ENCODE data around the gene PARD3. TPM values are rescaled to one million over a fixed set of nuclear protein-coding genes. Genes with fewer than 3 reads are reported as not detected.

Gene PARD3
- total and polyA plus RNA-seq, 12 donors: 17.0 to 93.8 (median 47.3) TPM

DNA sequence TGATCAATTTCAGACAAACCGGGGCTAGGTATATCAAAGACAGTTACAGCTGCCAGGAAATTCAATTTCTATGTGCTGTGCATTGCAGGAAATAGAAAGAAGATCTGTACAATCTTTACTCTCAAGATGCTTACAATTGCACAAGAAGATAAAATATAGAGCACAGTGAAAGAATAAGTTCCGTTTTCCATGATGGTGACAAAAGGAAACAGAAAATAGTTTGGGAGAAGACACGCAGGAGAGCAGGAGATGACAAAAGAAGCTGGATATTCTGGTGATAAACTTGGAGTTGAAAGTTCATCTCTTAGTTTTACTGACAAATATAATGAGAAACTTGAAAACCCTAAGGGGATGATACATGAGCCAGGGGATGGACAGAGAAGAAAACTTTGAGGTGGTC lies 646.0 kb downstream of the PARD3 start:
- H3K9me3 ChIP-seq (replicated peaks in 1 of 3): no peaks in the 10 kb centered on the region
- TF ChIP-seq, protein P1, sequence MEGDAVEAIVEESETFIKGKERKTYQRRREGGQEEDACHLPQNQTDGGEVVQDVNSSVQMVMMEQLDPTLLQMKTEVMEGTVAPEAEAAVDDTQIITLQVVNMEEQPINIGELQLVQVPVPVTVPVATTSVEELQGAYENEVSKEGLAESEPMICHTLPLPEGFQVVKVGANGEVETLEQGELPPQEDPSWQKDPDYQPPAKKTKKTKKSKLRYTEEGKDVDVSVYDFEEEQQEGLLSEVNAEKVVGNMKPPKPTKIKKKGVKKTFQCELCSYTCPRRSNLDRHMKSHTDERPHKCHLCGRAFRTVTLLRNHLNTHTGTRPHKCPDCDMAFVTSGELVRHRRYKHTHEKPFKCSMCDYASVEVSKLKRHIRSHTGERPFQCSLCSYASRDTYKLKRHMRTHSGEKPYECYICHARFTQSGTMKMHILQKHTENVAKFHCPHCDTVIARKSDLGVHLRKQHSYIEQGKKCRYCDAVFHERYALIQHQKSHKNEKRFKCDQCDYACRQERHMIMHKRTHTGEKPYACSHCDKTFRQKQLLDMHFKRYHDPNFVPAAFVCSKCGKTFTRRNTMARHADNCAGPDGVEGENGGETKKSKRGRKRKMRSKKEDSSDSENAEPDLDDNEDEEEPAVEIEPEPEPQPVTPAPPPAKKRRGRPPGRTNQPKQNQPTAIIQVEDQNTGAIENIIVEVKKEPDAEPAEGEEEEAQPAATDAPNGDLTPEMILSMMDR (IDR thresholded peaks at IDR 0.05): no peak
- no peak for TF ChIP-seq POLR2A (IDR thresholded peaks at IDR 0.05)
- no peak overlapping the region for H3K27ac ChIP-seq
- H3K27me3 ChIP-seq: no peaks in the 10 kb centered on the region
- WGBS, 4 donors: 69 to 88% (median 76%) methylated on average over 3 of the region's 3 CpGs
- H3K4me3 ChIP-seq: no peak overlapping the region
- H3K36me3 ChIP-seq (replicated peaks in 1 of 2): no peaks in the 10 kb centered on the region
- intact Hi-C loops (cut with DNase I): no loop called here
- DNase-seq: no peak
- H3K4me1 ChIP-seq (replicated peaks in 1 of 2): no peaks in the 10 kb centered on the region

DNA sequence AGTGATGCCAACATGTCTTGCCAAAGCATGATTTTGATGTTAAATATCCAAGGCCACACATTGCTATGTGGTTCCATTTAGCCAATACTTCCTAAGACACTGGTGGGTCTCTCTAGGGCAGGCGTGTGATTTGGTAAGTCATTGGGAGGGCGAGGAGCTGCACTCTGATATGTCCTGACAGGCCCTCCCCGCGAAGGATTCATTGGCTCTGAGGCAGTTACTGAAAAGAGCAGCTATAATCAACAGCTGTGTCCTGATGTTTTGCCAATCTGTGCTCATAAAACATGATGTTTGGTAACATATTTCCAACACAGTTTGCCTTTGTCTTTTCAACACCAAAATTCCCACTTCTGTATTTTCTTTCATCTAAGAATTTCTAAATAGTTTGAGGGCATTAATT lies 646.7 kb downstream of the PARD3 start:
- TF ChIP-seq POLR2A (IDR thresholded peaks at IDR 0.05): no peak
- TF ChIP-seq, protein P1 (IDR thresholded peaks at IDR 0.05): no peak
- WGBS, 4 donors: 64 to 81% (median 75%) methylated on average over 4 of the region's 4 CpGs
- no peaks in the 10 kb centered on the region for H3K27me3 ChIP-seq
- H3K27ac ChIP-seq: no peak overlapping the region
- H3K4me1 ChIP-seq (replicated peaks in 1 of 2): no peaks in the 10 kb centered on the region
- no peaks in the 10 kb centered on the region for H3K36me3 ChIP-seq (replicated peaks in 1 of 2)
- no peak overlapping the region for H3K4me3 ChIP-seq
- no peaks in the 10 kb centered on the region for H3K9me3 ChIP-seq (replicated peaks in 1 of 3)
- peak in 2 of 7 donors; percentile 20 to 44 for DNase-seq
- intact Hi-C loops (cut with DNase I): no loop called here

DNA sequence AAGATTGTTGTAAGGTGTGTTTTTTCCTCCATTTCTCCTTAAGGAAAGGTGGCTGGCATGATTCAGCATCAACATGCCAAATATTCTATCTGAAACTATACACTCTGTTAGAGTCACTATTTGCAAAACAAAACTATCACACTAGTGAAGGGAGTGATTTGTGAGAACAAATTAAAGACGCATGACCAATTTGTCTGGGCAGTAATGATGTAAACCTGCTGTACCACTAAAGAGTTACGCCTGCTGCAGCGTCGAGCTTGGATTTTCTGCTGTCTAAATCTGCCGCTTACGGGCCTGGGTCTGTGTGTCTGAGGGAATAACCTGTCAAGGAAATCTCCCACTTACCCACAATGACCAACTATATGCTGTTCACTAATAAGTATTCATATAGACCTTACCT lies 648.3 kb downstream of the PARD3 start:
- intact Hi-C loops (cut with DNase I): no loop called here
- no peaks in the 10 kb centered on the region for H3K4me1 ChIP-seq (replicated peaks in 1 of 2)
- 85 to 99% (median 93%) methylated on average over 6 of the region's 6 CpGs for WGBS, 4 donors
- H3K27ac ChIP-seq: no peak overlapping the region
- no peaks in the 10 kb centered on the region for H3K36me3 ChIP-seq (replicated peaks in 1 of 2)
- no peak for TF ChIP-seq POLR2A (IDR thresholded peaks at IDR 0.05)
- TF ChIP-seq, protein P1 (IDR thresholded peaks at IDR 0.05): no peak
- H3K9me3 ChIP-seq (replicated peaks in 1 of 3): no peaks in the 10 kb centered on the region
- no peak overlapping the region for H3K4me3 ChIP-seq
- DNase-seq: no peak
- H3K27me3 ChIP-seq: no peaks in the 10 kb centered on the region

DNA sequence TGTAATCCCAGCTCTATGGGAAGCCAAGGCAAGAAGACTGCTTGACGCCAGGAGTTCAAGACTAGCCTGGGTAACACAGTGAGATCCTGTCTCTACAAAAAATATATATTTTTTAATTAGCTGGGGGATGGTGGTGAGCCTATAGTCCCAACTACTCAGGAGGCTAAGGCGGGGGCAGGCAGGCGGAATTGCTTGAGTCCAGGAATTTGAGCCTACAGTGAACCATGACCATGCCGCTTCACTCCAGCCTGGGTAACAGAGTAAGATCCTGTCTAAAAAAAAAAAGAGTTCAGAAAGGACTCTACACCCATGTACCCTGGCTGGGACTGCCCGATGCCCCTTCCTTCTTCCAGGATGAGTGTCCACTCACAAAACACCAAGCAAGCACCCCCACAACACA lies 648.7 kb downstream of the PARD3 start:
- 92 to 100% (median 98%) methylated on average over 5 of the region's 5 CpGs for WGBS, 4 donors
- no peak for DNase-seq
- Histone ChIP-seq H3K27me3 (no peaks in the 10 kb centered on the region), H3K36me3 (replicated peaks in 1 of 2) (no peaks in the 10 kb centered on the region), H3K4me1 (replicated peaks in 1 of 2) (no peaks in the 10 kb centered on the region), H3K9me3 (replicated peaks in 1 of 3) (no peaks in the 10 kb centered on the region), H3K27ac (no peak overlapping the region), H3K4me3 (no peak overlapping the region)
- intact Hi-C loops (cut with DNase I): no loop called here
- no peak for TF ChIP-seq POLR2A (IDR thresholded peaks at IDR 0.05)
- TF ChIP-seq, protein P1 (IDR thresholded peaks at IDR 0.05): no peak
